ENCODE data around the gene SF3A1. TPM values are rescaled to one million over a fixed set of nuclear protein-coding genes. Genes with fewer than 3 reads are reported as not detected.
A peak's percentile ranks its signal among the peaks of the same experiment; 100 is the strongest.

Gene SF3A1
- total RNA-seq, 1 donor from 2014 or later = 89.2 TPM

DNA sequence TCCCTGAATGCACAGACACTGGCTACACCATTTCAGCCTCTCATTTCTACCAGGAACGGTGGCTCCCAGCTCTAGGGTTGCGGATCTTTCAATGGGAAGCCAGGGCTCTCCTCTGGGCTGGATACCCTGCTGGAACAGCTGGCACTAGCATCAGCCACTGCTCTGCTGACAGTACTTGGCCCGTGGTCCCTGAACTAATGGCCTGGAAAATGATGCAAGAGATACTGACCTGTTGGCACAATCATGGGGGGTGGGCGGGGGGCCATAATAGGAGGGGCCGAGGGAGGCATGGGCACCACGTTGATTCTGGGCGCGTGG, 19.3 kb downstream of the SF3A1 start:
- Histone ChIP-seq H3K9me3 (replicated peaks) (no peaks in the 10 kb centered on the region), H3K4me3 (no peak overlapping the region), H3K4me1 (peaks cover 73% of the 10 kb centered on the region), H3K36me3 (peaks cover 100% of the 10 kb centered on the region), H3K27me3 (ENCODE audit: low read depth) (no peaks in the 10 kb centered on the region), H3K27ac (replicated peaks) (peak overlapping the region; percentile 69)
- TF ChIP-seq, protein P1, sequence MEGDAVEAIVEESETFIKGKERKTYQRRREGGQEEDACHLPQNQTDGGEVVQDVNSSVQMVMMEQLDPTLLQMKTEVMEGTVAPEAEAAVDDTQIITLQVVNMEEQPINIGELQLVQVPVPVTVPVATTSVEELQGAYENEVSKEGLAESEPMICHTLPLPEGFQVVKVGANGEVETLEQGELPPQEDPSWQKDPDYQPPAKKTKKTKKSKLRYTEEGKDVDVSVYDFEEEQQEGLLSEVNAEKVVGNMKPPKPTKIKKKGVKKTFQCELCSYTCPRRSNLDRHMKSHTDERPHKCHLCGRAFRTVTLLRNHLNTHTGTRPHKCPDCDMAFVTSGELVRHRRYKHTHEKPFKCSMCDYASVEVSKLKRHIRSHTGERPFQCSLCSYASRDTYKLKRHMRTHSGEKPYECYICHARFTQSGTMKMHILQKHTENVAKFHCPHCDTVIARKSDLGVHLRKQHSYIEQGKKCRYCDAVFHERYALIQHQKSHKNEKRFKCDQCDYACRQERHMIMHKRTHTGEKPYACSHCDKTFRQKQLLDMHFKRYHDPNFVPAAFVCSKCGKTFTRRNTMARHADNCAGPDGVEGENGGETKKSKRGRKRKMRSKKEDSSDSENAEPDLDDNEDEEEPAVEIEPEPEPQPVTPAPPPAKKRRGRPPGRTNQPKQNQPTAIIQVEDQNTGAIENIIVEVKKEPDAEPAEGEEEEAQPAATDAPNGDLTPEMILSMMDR (IDR thresholded peaks at IDR 0.05; ENCODE audit: borderline replicate concordance) = no peak
- no peak for DNase-seq
- intact Hi-C loops (cut with micrococcal nuclease) = no loop called here

DNA sequence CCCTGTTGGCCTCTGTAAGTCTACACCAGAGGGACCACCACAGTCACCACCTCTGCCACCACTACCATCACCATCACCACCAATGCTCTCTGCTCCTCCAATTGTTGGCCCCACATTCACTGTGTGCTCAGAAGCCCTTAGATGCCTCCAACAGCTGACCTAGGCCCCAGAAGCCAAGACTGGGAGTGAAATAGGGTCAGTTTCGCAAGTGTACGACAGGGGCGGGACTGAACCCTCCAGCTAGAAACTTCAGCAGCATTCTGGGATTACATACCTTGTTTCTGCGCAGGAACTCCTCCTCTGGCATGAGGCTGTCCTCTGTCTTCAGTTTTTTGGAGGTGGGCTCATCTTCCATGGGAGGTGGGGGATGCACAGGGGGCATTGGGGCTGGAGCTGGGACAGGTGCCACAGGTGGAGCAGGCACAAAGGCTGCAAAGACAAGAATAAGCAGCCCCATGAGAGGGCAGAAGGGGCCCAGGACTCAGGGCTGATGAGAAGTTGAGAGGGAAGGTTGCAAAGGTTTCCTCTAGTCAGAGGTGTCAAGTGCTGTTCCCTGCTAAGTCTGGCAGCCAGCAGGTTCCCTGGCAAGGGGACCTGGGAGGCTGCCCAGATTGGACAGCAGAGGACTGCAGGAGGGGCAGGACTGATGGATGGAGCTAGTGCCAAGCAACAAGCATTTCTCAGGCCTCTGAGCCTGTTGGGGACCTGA, 19.8 kb downstream of the SF3A1 start:
- H3K4me1 ChIP-seq = peaks cover 68% of the 10 kb centered on the region
- TF ChIP-seq, protein P1 (IDR thresholded peaks at IDR 0.05; ENCODE audit: borderline replicate concordance) = no peak
- intact Hi-C loops (cut with micrococcal nuclease) = no loop called here
- peak; percentile 68 for DNase-seq
- no peaks in the 10 kb centered on the region for H3K27me3 ChIP-seq (ENCODE audit: low read depth)
- H3K9me3 ChIP-seq (replicated peaks) = no peaks in the 10 kb centered on the region
- peak overlapping the region; percentile 69 for H3K27ac ChIP-seq (replicated peaks)
- H3K36me3 ChIP-seq = peaks cover 100% of the 10 kb centered on the region
- no peak overlapping the region for H3K4me3 ChIP-seq

DNA sequence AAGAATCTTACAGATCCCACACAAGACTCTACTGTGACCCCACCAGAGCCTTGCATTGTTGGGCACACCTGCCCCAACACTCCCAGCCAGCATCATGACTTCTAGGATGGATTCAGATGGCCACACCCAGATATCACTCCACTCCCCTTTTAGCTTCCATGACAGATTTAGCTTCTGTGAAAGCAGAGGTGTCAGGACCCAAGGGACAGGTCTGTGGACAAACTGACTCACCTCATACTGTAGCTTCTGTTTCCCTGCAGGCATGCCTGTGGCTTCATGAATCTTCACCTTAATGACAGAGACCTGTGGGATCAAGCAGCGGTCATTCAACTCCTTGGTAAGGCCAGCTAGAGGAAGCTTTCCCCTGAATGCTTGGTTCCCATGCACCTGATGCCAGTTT, 21.5 kb downstream of the SF3A1 start:
- peaks cover 53% of the 10 kb centered on the region for H3K4me1 ChIP-seq
- H3K27me3 ChIP-seq (ENCODE audit: low read depth) = no peaks in the 10 kb centered on the region
- TF ChIP-seq, protein P1 (IDR thresholded peaks at IDR 0.05; ENCODE audit: borderline replicate concordance) = no peak
- no peaks in the 10 kb centered on the region for H3K9me3 ChIP-seq (replicated peaks)
- no peak overlapping the region for H3K27ac ChIP-seq (replicated peaks)
- intact Hi-C loops (cut with micrococcal nuclease) = no loop called here
- DNase-seq = no peak
- H3K4me3 ChIP-seq = no peak overlapping the region
- peaks cover 98% of the 10 kb centered on the region for H3K36me3 ChIP-seq

DNA sequence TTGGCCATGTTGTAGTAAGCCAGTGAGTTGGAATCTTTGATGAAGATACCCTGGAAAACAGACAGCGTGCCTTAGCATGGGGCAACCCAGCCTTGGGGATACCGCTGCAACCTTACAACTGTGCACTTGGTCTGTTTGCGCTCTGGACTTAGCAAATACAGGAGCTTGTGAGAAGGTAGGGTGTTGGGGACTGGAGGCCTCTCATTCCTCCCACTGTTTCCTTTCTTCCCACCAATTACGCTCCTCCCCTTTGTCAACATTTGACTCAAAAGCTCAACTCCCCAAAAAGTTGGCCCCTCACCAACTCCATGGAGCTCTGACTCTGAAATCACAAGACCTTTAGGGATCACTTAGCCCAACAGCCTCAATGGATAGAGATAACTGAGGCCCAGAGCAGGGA, 22.0 kb downstream of the SF3A1 start:
- Histone ChIP-seq H3K27me3 (ENCODE audit: low read depth) (no peaks in the 10 kb centered on the region), H3K9me3 (replicated peaks) (no peaks in the 10 kb centered on the region), H3K27ac (replicated peaks) (no peak overlapping the region), H3K4me3 (no peak overlapping the region), H3K4me1 (peaks cover 47% of the 10 kb centered on the region), H3K36me3 (peaks cover 92% of the 10 kb centered on the region)
- DNase-seq = no peak
- intact Hi-C loops (cut with micrococcal nuclease) = no loop called here
- TF ChIP-seq, protein P1 (IDR thresholded peaks at IDR 0.05; ENCODE audit: borderline replicate concordance) = no peak

DNA sequence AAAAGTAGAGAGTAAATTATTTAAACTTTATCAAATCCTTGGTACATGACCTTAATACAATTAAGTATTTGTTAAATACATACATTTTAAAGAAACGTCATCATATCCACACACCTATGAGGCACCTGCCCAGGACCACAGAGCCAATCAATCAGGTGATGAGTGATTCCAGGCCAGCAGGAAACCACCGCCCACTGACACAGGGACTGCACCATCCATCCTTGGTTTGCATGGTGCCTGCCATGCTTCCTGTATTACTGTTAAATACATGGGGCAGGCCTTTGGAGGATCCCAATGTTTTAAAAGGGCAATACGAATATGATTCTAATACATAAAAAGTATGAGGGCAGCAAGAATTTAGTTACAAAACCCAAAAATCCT, 23.0 kb downstream of the SF3A1 start:
- TF ChIP-seq, protein P1 (IDR thresholded peaks at IDR 0.05; ENCODE audit: borderline replicate concordance) = no peak
- intact Hi-C loops (cut with micrococcal nuclease) = no loop called here
- no peak overlapping the region for H3K4me3 ChIP-seq
- no peaks in the 10 kb centered on the region for H3K27me3 ChIP-seq (ENCODE audit: low read depth)
- peaks cover 38% of the 10 kb centered on the region for H3K4me1 ChIP-seq
- no peak overlapping the region for H3K27ac ChIP-seq (replicated peaks)
- H3K9me3 ChIP-seq (replicated peaks) = no peaks in the 10 kb centered on the region
- peaks cover 83% of the 10 kb centered on the region for H3K36me3 ChIP-seq
- DNase-seq = no peak
